A204.1 (cell line): ENCODE results near the gene RTCB.
"Not testable (repeated sequence)": the region's sequence is repeated elsewhere in the genome, so short reads cannot be mapped to it uniquely, and the experiment has no call there.

Experiments
- FAIRE-seq: peaks from 2 replicates; lab custom pipeline; 2012; peaks lifted over from hg19 to GRCh38; lab: Jason Lieb, UNC

RTCB gene

DNA sequence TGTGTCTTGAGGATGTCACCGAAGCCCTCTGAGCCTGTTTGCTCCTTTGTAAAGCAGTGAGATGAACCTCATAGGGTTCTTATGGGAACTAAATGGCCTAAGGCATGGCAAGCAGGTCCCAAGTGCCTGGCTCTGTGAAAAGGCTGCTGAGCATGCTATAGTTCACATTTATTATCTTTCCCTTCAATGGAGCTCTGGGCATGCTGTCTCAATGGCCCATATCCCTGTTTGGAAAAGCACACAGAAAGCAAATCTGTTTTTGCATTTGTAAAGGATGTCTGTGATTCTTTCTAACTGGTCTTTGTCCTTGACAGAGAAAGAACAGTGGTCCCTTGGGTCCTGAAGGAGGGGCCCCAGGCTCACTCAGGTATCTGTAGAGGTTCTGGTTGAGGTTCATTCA is 26.4 kb downstream of the RTCB start:
- FAIRE-seq = no peak

DNA sequence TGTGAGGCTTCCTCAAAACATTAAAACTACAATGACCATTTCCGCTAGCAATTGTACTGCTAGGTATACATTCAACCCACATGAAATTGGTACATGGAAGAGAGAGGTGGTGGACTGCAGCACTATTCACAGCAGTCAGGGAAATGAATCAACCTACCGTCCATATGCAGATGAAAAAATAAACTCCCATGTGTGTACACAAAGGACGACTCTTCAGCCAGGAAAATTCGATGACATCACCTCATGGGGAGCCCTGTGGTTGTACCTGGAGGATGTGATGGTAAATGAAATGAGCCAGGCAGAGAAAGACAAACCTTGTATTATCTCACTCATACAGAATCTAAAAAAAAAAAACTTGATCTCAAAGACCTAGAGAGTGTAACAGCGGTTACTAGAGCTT is 31.1 kb downstream of the RTCB start:
- no peak for FAIRE-seq

DNA sequence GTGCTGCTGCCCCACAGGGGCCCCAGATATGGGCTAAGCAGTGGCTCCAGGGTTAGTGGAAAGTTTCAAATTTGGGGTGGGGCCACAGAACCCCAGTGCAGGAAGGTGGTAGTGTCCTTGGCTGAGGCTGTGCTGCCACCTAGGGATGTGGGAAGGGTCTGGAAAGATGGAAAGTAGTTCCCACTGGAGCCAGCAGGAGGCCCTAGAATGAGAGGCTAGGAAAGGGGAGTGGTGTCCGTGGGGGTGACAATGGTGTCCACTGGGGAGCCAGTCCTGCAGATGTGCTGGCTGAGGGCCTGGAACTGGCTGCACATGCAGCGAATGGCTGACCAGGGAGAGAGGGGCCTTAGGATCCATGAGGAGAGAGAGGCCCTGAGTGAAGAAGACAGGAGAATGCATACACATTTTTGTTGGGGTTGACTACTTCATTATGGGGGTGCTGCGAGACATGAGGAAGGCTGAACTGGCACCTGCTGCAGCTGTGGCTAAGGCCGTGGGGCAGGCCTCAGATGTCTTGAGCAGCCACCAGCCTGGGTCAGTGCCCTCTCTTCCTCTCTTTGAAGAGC is 33.3 kb downstream of the RTCB start:
- no peak for FAIRE-seq

DNA sequence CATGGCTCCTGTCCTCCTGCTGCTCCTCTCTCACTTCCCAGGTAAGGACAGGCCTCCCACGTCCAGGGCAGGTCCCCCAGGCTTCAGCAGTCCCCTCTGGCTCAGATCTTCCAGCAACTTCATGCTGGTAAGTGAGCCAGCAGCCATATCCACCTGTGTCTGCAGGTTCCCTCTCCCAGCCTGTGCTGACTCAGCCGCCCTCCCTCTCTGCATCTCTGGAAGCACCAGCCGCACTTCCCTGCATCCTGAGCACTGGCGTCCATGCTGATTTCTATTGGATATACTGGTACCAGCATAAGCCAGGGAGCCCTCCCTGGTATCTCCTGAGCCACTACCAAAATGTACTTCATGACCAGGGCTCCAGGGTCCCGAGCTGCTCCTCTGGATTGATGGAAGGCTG is 35.4 kb downstream of the RTCB start:
- no peak for FAIRE-seq

DNA sequence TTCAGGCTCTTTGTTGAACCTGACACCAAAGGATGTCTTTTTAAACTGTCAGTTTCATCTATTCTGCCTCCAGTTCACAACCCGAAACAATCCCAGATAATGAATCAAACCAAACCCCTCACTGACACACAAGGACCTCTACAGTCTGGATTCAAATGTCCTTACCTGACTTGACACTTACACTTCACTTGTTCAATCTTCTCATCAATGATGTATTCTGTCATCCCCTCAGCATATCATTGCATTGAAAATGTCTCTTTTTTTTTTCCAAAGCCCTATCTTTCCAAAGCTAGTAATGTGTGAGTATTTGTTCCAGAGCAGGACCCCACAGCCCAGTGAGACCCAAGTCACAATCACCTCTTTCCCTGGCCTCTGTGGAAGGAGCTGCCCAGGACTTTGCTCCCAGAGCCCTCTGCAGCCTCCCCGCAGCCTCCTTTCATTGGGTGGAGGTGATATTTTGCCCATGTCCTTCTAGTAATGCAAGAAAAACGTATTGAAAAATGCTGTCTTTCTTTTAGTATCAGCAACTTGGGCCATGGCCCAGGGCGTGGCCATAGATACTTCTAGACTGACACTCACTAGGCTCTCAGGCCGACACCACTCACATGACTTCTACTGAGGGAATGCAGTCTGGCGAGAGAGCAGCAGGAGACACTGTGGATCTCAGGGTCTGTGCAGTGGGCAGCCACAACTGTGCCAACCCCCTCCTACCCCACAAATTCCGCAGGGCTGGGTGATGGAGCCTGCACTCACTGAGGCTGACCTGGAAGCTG is 36.2 kb downstream of the RTCB start:
- FAIRE-seq = no peak

DNA sequence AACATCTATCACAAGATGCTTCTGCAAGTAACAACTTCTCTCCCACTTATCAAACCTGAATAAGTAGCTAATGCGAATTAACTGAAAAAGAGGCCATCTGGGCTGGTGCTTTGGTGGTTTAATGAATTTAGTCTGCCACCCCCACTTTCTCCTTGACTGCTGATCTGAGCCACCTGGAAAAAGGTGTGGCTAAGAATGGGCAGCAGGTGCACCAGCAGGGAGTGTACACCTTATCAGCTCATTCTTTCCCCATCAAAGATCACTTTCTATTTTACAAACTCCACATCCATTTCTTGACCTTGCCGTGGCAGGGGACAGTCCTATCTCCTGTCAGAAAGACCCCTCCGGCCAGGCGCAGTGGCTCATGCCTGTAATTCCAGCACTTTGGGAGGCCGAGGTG is 47.8 kb downstream of the RTCB start:
- no peak for FAIRE-seq

DNA sequence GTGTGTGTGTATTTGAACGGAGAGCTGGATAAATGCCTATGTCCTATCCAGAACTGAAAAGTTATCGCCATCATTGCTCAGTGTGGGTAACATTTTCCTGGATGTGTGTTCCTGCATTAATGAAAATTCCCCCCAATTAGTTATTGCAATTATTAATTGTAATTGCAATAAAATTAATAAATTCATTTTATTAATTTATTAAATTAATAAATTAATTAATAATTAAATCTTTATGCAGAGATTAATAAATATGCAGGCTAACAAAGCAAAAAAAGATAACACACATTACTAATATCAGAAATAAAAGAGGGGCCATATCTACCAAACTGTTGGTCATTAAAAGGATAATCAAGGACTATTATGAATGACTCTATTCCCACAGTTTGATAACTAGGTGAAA is 50.8 kb downstream of the RTCB start:
- FAIRE-seq = peak; percentile 65

DNA sequence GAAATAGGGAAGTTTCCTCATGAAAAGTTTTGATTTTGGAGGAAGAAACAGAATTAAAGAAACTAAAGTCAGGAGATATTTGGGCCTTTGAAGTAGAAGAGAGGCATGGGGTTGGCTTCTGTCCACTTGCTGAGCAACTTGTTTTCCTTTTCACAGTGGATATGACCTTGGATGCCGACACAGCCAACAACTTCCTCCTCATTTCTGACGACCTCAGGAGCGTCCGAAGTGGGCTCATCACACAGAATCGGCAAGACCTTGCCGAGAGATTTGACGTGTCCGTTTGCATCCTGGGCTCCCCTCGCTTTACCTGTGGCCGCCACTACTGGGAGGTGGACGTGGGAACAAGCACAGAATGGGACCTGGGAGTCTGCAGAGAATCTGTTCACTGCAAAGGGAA is 52.0 kb downstream of the RTCB start:
- not testable (repeated sequence) for FAIRE-seq

DNA sequence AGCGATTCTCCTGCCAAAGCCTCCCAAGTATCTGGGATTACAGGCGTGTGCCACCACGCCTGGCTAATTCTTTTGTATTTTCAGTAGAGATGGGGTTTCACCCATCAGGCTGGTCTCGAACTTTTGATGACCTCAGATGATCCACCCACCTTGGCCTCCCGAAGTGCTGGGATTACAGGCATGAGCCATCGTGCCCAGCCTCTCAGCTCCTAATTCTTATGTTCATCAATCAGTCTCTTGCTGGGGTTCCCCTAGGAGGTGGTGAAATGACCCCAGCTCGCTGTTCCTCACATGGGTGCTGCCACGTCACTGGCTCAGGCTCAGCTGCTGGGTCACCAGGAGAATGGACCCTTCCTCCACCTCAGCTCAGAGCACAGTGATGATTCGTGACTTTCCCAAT is 54.5 kb downstream of the RTCB start, which contains the start of gene RFPL3:
Gene RFPL3, plus strand, starts transcription at position 301 of the 400 bp plus-strand sequence. CDS start 205 bp downstream, outside the sequence.
- not testable (repeated sequence) for FAIRE-seq

DNA sequence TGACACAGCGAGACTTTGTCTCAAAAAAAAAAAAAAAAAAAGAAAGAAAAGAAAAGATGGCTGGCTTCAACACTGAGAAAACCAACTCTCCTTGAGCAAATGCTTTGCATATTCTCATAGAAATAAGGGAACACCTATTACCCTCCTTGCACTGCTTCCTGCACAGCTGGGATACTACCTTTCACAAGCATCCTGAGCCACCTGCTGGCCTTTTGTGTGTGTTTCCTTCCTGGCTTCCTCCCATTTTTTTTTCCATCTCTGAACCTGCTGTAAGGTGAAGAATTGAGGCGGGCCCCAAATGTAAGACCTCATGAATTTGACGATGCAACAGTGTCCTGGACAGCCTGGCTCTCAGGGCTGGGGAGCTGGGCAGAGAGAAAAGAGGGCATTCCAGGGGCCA is 56.3 kb downstream of the RTCB start:
- FAIRE-seq = no peak

DNA sequence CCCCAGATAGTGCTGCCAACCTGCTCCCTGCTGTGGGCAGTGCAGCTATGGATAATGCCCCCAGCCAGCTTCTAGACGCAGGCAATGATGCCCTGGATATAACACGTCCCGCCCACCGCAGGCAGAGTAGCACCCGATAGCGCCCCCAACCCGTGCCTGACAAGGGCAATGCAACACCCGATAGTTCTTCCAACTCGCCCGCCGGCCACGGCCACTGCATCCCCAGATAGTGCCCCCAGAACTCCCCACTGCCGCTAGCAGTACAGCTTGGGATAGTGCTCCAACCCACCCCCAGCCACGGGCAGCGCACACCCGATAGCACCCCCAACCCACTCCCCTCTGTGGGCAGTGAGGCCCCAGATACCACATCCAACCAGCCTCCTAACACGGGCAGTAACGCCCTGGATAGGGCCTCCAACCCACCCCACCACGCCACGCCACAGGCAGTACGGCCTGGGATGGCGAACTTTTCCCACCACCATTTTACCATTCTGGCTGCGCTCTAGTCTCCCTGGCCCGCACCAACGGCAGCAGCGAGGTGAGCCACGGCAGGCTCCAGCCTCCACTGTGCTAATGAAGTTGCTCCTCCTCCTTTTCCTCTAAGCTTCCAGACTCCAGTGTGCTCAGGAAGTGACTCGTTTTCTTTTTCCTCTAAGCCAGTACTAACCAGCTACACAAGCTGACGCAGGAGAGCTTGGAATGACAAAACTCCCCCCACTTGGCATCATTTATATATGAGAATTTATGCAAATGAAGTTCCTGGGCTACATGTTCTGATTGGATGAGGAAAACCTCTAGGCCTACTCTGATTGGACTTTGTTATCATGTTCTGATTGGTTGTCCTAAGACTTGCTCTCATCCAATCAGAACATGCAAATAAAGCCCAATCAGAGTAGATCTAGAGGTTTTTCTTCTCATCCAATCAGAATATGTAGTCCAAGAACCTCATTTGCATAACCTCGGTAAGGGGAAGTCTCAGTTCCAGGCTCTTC is 57.4 kb downstream of the RTCB start:
- no peak for FAIRE-seq

DNA sequence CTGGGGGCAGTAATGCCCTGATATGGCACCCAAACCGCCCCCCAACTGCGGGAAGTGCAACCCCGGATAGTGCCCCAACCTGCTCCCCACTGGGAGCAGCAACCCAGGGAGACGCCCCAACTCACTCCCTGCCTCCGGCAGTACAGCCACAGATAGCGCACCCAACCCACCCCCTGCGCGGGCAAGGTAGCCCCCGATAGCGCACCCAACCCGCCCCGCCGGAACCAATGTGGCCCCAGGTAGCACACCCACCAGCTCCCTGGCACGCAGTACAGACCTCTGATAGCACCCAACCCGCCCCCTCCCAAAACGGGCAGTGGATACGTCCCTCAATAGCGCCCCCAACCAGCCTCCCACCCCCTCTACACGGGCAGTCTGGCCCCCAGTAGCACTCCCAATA is 58.2 kb downstream of the RTCB start:
- no peak for FAIRE-seq

DNA sequence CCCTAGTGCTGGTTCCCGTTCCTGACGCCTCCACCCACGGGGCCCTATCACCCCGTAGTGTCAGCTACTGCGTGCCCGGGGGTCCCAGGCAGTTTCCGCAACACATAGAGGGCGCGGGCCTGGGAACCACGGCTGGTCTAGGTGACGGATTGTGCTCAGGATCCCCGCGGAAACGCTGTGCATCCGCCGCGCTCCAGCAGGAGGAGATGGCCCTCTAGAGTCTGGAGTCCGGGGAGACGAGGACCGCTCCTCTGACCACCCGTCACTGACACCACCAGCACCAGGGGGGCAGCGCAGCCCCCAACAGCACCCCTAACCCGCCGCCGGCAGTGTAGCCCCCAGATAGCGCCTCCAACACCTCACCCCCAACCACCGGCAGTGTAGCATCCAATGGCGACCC is 58.8 kb downstream of the RTCB start:
- FAIRE-seq = no peak

DNA sequence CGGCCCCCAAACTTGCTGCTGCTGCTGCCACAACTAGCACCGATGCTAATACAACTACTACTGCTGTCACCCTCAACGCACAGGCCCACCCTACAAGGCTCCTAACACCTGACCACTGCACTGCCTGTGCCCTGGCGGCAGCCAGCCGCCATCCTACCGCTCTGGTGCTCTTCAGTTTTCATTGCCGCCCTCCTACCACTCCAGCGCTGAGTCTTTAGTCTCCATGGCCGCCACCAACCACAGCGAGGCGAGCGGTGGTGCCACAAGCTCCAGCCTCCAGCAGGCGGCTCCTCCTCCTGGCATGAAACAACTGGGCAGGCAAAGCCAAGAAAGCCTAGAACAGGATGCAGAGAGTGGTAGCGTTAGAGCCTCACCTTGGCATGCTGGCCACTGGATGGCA is 59.4 kb downstream of the RTCB start:
- FAIRE-seq = no peak

DNA sequence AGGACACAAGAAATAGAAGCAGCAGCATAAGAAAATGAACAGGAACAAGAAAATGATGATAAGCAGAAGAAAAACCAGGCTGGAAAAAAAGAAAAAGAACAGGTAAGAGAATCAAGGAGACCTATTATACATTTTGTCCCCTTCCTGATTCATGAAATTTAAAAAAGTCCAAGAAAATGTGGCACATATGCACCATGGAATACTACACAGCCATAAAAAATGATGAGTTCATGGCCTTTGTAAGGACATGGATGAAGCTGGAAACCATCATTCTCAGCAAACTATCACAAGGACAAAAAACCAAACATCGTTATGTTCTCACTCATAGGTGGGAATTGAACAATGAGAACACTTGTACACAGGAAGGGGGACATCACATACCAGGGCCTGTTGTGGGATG is 60.2 kb downstream of the RTCB start:
- FAIRE-seq = not testable (repeated sequence)

DNA sequence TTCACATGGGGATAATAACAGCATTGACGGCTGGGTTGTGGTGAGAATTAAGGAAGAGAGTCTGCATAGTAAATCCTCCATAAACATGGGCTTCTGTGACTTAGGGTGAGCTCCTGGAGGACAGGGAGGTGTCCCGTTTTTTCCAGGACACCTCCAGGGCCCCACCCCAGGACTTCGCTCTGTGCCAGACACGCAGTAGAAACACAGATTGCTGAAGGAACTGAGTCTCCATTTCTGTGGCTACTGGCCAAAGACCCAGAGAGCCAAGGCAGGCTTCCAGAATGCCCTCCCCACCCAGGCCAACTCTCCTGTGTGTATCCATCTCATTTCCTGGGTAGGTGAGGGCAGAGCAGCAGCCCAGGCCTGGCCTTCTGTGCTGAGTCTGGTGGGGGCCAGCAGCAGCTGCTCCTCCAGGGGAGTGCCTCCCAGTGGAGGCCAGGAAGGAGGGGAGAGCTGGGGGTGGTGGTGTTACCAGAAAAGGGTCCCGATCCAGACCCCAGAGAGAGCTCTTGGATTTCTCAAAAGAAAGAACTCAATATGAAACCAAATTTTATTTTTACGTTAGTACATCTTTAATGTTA is 63.9 kb downstream of the RTCB start:
- FAIRE-seq = no peak

DNA sequence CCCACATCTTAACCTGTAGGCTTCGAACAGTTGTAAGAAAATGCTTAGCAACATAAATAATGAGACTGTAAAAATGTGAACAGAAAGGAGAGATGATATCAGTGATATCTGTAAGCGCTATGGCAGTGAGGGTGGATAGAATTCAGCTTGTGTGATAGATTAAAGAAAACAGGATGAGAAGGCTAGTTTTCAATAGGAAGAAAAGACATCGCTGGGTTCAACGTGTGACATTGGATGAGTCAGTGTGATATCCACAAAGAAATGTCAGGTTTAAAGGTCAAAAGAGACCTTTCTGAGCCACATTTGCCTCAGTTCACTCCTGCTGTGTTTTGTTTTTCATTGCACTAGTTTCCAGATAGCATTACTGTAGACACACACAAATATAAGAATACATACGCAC is 68.1 kb downstream of the RTCB start:
- FAIRE-seq = no peak

DNA sequence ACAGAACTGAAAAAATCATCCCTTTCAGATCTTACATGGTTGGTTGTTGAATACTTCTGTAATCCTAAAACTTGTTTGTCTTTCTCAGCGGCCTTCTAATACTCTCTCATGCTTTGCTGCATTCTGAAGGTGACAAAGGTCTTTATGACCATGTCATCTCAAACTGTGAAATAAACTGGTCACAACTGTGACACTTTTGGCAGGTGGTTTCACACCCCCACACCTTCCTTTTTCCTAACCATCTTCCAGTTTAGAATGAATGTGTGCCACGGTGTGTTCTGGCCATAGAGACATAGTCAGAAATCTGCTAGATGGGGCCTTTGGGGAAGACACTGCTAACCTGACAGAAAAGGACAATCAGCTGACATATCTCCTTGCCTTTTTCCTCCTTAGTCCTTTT is 69.1 kb downstream of the RTCB start:
- no peak for FAIRE-seq

DNA sequence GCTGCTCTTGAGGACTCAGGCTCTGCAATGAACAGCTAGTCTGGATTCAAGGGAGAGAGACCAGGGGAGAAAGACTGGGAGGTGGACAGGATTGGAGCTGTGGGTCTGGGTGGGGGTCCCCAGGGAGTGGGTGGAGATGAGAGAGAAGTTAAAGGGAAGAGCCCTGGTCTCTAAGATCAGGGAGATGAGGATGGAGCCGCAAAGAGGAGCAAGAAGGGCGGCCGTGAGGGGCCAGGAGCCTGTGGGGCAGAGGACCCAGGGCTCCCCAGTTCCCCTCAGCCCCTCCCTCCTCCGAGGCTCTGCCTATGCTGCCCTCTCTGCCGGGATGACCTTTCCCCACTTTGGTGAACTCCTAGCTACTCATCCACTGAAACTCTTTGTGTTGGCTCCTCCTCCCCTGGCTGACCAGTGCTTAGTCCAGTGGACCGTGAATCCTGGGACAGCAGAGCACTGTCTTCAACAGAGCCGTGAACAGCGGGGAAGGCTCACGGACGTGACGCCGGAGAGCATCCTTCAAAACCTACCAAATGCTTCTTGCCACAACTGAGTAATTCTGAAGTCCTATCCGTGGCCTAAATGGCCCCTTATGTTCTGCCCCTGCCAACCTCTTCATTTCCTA is 70.8 kb downstream of the RTCB start:
- FAIRE-seq = no peak

DNA sequence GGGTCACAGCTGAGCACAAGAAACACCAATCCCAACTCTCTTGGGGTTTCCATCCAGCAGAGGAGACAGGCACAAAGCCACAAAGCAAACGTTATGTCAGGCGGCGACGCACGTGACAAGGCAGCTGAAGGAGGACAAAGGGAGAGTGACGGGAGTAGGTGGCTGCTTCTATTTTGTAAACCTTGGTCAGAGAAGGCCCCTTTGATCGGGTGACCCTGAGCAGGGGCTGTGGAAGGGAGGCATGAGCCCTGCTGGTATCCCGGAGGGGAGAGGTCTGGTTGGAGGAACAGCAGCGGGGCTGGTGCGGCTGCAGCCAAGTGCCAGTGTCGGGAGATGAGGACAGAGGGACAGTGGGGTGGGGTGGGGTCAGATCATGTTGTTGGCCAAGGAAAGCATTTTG is 71.6 kb downstream of the RTCB start:
- no peak for FAIRE-seq

DNA sequence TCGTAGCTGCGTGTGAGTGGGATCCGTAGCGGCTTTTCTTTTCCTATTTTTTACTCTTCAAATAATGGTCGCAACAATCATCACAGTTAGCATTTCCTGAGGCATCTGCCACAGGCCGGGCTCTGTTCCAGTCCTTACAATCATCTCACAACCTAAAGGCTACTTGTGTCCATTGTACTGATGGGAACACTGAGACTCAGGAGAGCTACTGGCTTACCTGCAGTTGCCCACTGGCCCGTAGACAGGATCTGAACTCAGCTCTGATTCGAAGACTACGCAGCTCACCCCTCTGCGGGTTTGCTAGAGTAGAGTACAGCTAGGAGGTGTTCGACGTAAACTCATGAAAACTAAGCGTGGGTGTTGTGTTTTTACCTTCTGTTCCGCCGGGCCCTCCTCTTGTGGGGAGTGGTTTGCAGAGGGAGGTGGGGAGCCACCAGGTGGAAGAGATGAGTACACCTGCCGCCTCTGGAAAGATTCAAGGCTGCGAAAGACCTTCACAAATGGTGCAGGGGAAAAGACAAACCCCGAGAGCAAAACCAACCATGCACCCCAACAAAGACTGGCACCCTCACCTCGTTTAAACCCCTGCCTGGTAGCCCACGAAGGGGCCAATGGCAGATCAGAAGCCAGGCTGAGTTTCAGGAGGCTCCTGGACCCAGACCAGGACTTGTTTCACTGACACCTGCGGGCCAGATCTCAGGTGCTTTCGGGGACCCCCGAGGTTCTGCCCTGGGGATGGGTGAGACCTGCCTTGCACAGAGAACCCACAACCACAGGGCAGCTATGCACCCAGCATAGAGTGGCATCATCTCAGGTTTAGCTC is 72.6 kb downstream of the RTCB start:
- no peak for FAIRE-seq
